Fibroblast of villous mesenchyme (primary cell): ENCODE results near the gene CLK3. TPM values are rescaled to one million over a fixed set of nuclear protein-coding genes. Genes with fewer than 3 reads are reported as not detected.

Experiments used
- DNase-seq: peaks from one replicate; pipeline ENCODE4 v3.0.0-alpha.2; 2010; ENCODE audit warnings: low read depth
- H3K4me3 ChIP-seq: 2 replicates; pipeline ENCODE4 v1.5.1; 2011; ENCODE audit warnings: low read depth, mild to moderate bottlenecking, low read length
- CTCF ChIP-seq: IDR thresholded peaks from 2 replicates; pipeline ENCODE4 v1.5.1; 2012; ENCODE audit warnings: low read depth, mild to moderate bottlenecking, low read length; ENCODE audit not compliant: insufficient read depth
- total RNA-seq: library from RNA; depleted of rRNA; stranded (reverse); fragments of >200 nt; gene quantifications from 2 replicates; pipeline ENCODE4 v1.2.3, GENCODE V29; 2012

CLK3 gene
- total RNA-seq, 1 donor, result 38.4 TPM

- no peak overlapping the region for H3K4me3 ChIP-seq
- no peak for DNase-seq
- TF ChIP-seq CTCF, result no peak
Measured at GRCh38 chr15:74579001-74579400, 36.6 kb upstream of the CLK3 start.

- no peak for TF ChIP-seq CTCF
- no peak overlapping the region for H3K4me3 ChIP-seq
- DNase-seq, result no peak
Measured at GRCh38 chr15:74580538-74581350, 34.9 kb upstream of the CLK3 start.

GRCh38 chr15:74584204-74584603 lies 31.4 kb upstream of the CLK3 start:
- no peak for TF ChIP-seq CTCF

GRCh38 chr15:74584779-74585178 lies 30.9 kb upstream of the CLK3 start:
- TF ChIP-seq CTCF, result no peak
- no peak for DNase-seq
- no peak overlapping the region for H3K4me3 ChIP-seq

More at GRCh38 chr15:74584204-74584603, 31.4 kb upstream of the CLK3 start:
- DNase-seq, result no peak
- no peak overlapping the region for H3K4me3 ChIP-seq

GRCh38 chr15:74585191-74585590 lies 30.4 kb upstream of the CLK3 start:
- no peak for TF ChIP-seq CTCF
- DNase-seq, result no peak
- H3K4me3 ChIP-seq, result no peak overlapping the region

- no peak for TF ChIP-seq CTCF
- H3K4me3 ChIP-seq, result no peak overlapping the region
- no peak for DNase-seq
Measured at GRCh38 chr15:74585857-74586256, 29.8 kb upstream of the CLK3 start.

- no peak for DNase-seq
- no peak for TF ChIP-seq CTCF
- no peak overlapping the region for H3K4me3 ChIP-seq
Measured at GRCh38 chr15:74589826-74590225, 25.8 kb upstream of the CLK3 start.
